ENCODE measurements around the gene ITGAX.

DNA sequence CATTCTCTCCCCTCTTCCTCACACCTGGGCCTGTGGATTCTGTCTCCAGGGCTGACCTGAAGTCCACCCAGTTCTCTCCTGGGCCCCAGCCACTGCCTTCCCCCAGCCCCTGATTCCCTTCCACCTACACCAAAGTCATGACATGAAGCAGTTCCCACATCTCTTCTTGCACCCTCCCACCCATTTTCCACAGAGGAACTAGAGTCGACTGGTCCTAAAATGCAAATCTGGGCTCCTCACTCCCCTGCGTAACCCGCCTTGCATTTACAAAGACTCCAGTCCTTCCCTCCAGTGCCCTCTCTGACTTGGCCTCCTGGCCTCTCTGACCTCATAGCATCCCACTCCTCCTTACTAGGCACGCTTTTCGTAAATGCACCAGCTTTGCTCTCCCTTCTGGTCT, 58.4 kb downstream of the ITGAX start:
- TF ChIP-seq, protein P1, sequence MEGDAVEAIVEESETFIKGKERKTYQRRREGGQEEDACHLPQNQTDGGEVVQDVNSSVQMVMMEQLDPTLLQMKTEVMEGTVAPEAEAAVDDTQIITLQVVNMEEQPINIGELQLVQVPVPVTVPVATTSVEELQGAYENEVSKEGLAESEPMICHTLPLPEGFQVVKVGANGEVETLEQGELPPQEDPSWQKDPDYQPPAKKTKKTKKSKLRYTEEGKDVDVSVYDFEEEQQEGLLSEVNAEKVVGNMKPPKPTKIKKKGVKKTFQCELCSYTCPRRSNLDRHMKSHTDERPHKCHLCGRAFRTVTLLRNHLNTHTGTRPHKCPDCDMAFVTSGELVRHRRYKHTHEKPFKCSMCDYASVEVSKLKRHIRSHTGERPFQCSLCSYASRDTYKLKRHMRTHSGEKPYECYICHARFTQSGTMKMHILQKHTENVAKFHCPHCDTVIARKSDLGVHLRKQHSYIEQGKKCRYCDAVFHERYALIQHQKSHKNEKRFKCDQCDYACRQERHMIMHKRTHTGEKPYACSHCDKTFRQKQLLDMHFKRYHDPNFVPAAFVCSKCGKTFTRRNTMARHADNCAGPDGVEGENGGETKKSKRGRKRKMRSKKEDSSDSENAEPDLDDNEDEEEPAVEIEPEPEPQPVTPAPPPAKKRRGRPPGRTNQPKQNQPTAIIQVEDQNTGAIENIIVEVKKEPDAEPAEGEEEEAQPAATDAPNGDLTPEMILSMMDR (IDR thresholded peaks at IDR 0.05): no peak
- TF ChIP-seq POLR2AphosphoS5 (IDR thresholded peaks at IDR 0.05) (no peak), POLR2A (IDR thresholded peaks at IDR 0.05) (no peak)

Measured in stomach (tissue), 4 donors.